IMR-90 (cell line): Measurements from ENCODE around the gene SPIN1. TPM values are rescaled to one million over a fixed set of nuclear protein-coding genes. Genes with fewer than 3 reads are reported as not detected.

Experiments used
- ATAC-seq: fragments of 200-7000 bp; cut with Tn5 transposase; 2 replicates; pipeline ENCODE4 v1.9.1; 2020; ENCODE audit warnings: low read depth, mild to moderate bottlenecking, moderate library complexity
- BruUV-seq: library from RNA; stranded (reverse); fragments of 400-500 nt; replicated peaks from 2 replicates; lab custom pipeline; 2021; lab: Mats Ljungman, UMichigan
- CTCF ChIA-PET: fragments of 300-600 bp; formaldehyde crosslinking; extraction: SDS; loops from one replicate; lab custom pipeline; 2021; ENCODE audit warnings: antibody characterized with exemption; lab: Yijun Ruan, JAX
- POLR2A ChIA-PET: fragments of 300-600 bp; sonication (Branson Sonifier 250); formaldehyde crosslinking; loops from one replicate; lab custom pipeline; 2022; ENCODE audit warnings: antibody characterized with exemption; ENCODE audit not compliant: unreplicated experiment; lab: Charles Lee
- DNase-seq: peaks from one replicate; pipeline ENCODE4 v3.0.0; 2013
- H2AFZ ChIP-seq: replicated peaks from 2 replicates; pipeline ENCODE3; 2013; ENCODE audit warnings: low read length, mild to moderate bottlenecking; ENCODE audit not compliant: poor library complexity
- H2AK5ac ChIP-seq: 2 replicates; pipeline ENCODE4 v1.6.1; 2013; ENCODE audit warnings: low read depth, low read length, inconsistent platforms
- H2AK9ac ChIP-seq: replicated peaks from 2 replicates; pipeline ENCODE3; 2013; ENCODE audit warnings: mild to moderate bottlenecking, low read depth, low read length, moderate library complexity; ENCODE audit not compliant: poor library complexity
- H2BK120ac ChIP-seq: 2 replicates; pipeline ENCODE4 v1.6.1; 2013; ENCODE audit warnings: low read depth, low read length, inconsistent platforms
- H2BK15ac ChIP-seq: 3 replicates; pipeline ENCODE4 v1.6.1; 2013; ENCODE audit warnings: low read depth, low read length, inconsistent platforms
- H2BK20ac ChIP-seq: 2 replicates; pipeline ENCODE4 v1.6.1; 2013; ENCODE audit warnings: low read depth, mild to moderate bottlenecking, inconsistent platforms, low read length, moderate library complexity
- H2BK5ac ChIP-seq: 2 replicates; pipeline ENCODE4 v1.6.1; 2013; ENCODE audit warnings: mild to moderate bottlenecking, low read depth, low read length, inconsistent platforms; ENCODE audit not compliant: poor library complexity, severe bottlenecking
- H3K14ac ChIP-seq: replicated peaks from 2 replicates; pipeline ENCODE4 v1.6.1; 2013; ENCODE audit warnings: low read depth, low read length, inconsistent platforms
- H3K18ac ChIP-seq: 2 replicates; pipeline ENCODE4 v1.6.1; 2013; ENCODE audit warnings: low read depth, low read length, control low read depth
- H3K23ac ChIP-seq: 2 replicates; pipeline ENCODE4 v1.6.1; 2013; ENCODE audit warnings: low read depth, low read length, inconsistent platforms
- H3K27ac ChIP-seq: 2 replicates; pipeline ENCODE4 v1.5.1; 2013; ENCODE audit warnings: mild to moderate bottlenecking, control low read depth, low read length; ENCODE audit not compliant: insufficient read depth
- H3K27me3 ChIP-seq: 2 replicates; pipeline ENCODE4 v1.6.1; 2013; ENCODE audit warnings: low read length; ENCODE audit not compliant: control insufficient read depth, insufficient read depth
- H3K36me3 ChIP-seq: 2 replicates; pipeline ENCODE4 v1.6.1; 2013; ENCODE audit warnings: low read length, mixed read lengths; ENCODE audit not compliant: control insufficient read depth, insufficient read depth
- H3K4ac ChIP-seq: 2 replicates; pipeline ENCODE4 v1.6.1; 2013; ENCODE audit warnings: low read depth, low read length, inconsistent platforms
- H3K4me1 ChIP-seq: 2 replicates; pipeline ENCODE4 v1.6.1; 2013; ENCODE audit warnings: low read length, mixed read lengths; ENCODE audit not compliant: control insufficient read depth, insufficient read depth
- H3K4me2 ChIP-seq: 2 replicates; pipeline ENCODE4 v1.6.1; 2013; ENCODE audit warnings: low read depth, mild to moderate bottlenecking, control low read depth, low read length, moderate library complexity
- H3K4me3 ChIP-seq: 2 replicates; pipeline ENCODE4 v1.5.1; 2013; ENCODE audit warnings: low read depth, mild to moderate bottlenecking, control low read depth, low read length, moderate library complexity; ENCODE audit not compliant: insufficient read depth
- H3K56ac ChIP-seq: 2 replicates; pipeline ENCODE4 v1.6.1; 2013; ENCODE audit warnings: low read length, inconsistent platforms; ENCODE audit not compliant: insufficient read depth; ENCODE audit errors: extremely low read depth
- H3K79me1 ChIP-seq, 2 experiments: 2 replicates each; pipeline ENCODE4 v1.6.1; 2013; ENCODE audit warnings: low read length in 2 of 2, inconsistent platforms in 1 of 2, low read depth in 1 of 2
- H3K9ac ChIP-seq: 2 replicates; pipeline ENCODE4 v1.6.1; 2013; ENCODE audit warnings: low read depth, low read length, control low read depth
- H3K9me1 ChIP-seq: 2 replicates; pipeline ENCODE4 v1.6.1; 2013; ENCODE audit warnings: low read length, inconsistent platforms; ENCODE audit not compliant: insufficient read depth
- H3K9me3 ChIP-seq: 2 replicates; pipeline ENCODE4 v1.6.1; 2013; ENCODE audit warnings: low read length; ENCODE audit not compliant: control insufficient read depth, insufficient read depth
- H4K20me1 ChIP-seq: 2 replicates; pipeline ENCODE4 v1.6.1; 2013; ENCODE audit warnings: low read length, inconsistent platforms; ENCODE audit not compliant: insufficient read depth
- H4K5ac ChIP-seq: 2 replicates; pipeline ENCODE4 v1.6.1; 2013; ENCODE audit warnings: mild to moderate bottlenecking, low read depth, low read length, control low read depth
- H4K8ac ChIP-seq, 2 experiments: 2 replicates each; pipeline ENCODE4 v1.6.1; 2013; ENCODE audit warnings: low read depth in 2 of 2, low read length in 2 of 2, control low read depth in 1 of 2, inconsistent platforms in 1 of 2
- H4K91ac ChIP-seq: 2 replicates; pipeline ENCODE4 v1.6.1; 2013; ENCODE audit warnings: low read depth, low read length, inconsistent platforms; ENCODE audit not compliant: insufficient read depth
- BHLHE40 ChIP-seq: fragments of 150-350 bp; IDR thresholded peaks from 2 replicates; pipeline ENCODE4 v1.6.1; 2016; ENCODE audit warnings: mild to moderate bottlenecking, low read depth, low read length
- CEBPB ChIP-seq: IDR thresholded peaks from 2 replicates; pipeline ENCODE4 v1.6.1; 2012; ENCODE audit warnings: low read depth, low read length, improper control_type of control experiment
- CHD1 ChIP-seq: IDR thresholded peaks from 2 replicates; pipeline ENCODE4 v1.6.1; 2012; ENCODE audit warnings: low read depth, low read length, improper control_type of control experiment
- CTCF ChIP-seq: conservative IDR thresholded peaks from 2 replicates; pipeline ENCODE4 v1.5.1; 2012; ENCODE audit warnings: mild to moderate bottlenecking, low read depth, low read length, improper control_type of control experiment
- ELK1 ChIP-seq: fragments of 150-350 bp; IDR thresholded peaks from 2 replicates; pipeline ENCODE4 v1.6.1; 2016; ENCODE audit warnings: low read depth, mild to moderate bottlenecking, low read length, moderate library complexity, borderline replicate concordance
- MAFK ChIP-seq: IDR thresholded peaks from 2 replicates; pipeline ENCODE4 v1.6.1; 2012; ENCODE audit warnings: low read depth, low read length, improper control_type of control experiment
- MAZ ChIP-seq: IDR thresholded peaks from 2 replicates; pipeline ENCODE4 v1.6.1; 2012; ENCODE audit warnings: low read depth, mild to moderate bottlenecking, low read length, improper control_type of control experiment, moderate library complexity, borderline replicate concordance
- MXI1 ChIP-seq: IDR thresholded peaks from 2 replicates; pipeline ENCODE4 v1.6.1; 2012; ENCODE audit warnings: low read depth, mild to moderate bottlenecking, low read length, moderate library complexity, borderline replicate concordance
- NFE2L2 ChIP-seq: fragments of 150-350 bp; IDR thresholded peaks from 2 replicates; pipeline ENCODE4 v1.6.1; 2016; ENCODE audit warnings: low read depth, mild to moderate bottlenecking, low read length
- POLR2A ChIP-seq: IDR thresholded peaks from 2 replicates; pipeline ENCODE4 v1.6.1; 2012; ENCODE audit warnings: mild to moderate bottlenecking, low read depth, low read length
- RAD21 ChIP-seq: IDR thresholded peaks from 2 replicates; pipeline ENCODE4 v1.6.1; 2012; ENCODE audit warnings: low read length, improper control_type of control experiment
- SMC3 ChIP-seq: fragments of 150-350 bp; IDR thresholded peaks from 2 replicates; pipeline ENCODE4 v1.6.1; 2016; ENCODE audit warnings: low read depth, mild to moderate bottlenecking, antibody characterized with exemption, low read length, moderate library complexity
- USF2 ChIP-seq: fragments of 150-350 bp; IDR thresholded peaks from 2 replicates; pipeline ENCODE4 v1.6.1; 2017; ENCODE audit warnings: mild to moderate bottlenecking, antibody characterized with exemption, low read length, low read depth
- WGBS, 2 experiments: methylation state at CpG; one replicate each; pipeline versions ENCODE4 v1.1.5 to v1.1.7; 2013; ENCODE audit warnings: missing lambda C conversion rate in 2 of 2; ENCODE audit not compliant: insufficient read length in 1 of 2; ENCODE audit errors: extremely low coverage in 2 of 2; 5-methylcytosine and 5-hydroxymethylcytosine counted together
- dilution Hi-C: fragments of 300-500 bp; cut with HindIII; formaldehyde crosslinking; loops from one replicate; pipeline ENCODE4 v1.14.3; 2018; ENCODE audit warnings: low sequenced_read_pairs; ENCODE audit not compliant: unreplicated experiment
- in situ Hi-C: fragments of 300-500 bp; cut with MboI; formaldehyde crosslinking; loops from 3 replicates; pipeline ENCODE4 v1.14.3; 2019; ENCODE audit warnings: low sequenced_read_pairs, inconsistent platforms, mixed read lengths
- intact Hi-C: fragments of 100-400 bp; cut with micrococcal nuclease; formaldehyde crosslinking; loops from 2 replicates; pipeline ENCODE4 v1.10.0; 2022
- polyA plus RNA-seq, 3 experiments: library from polyadenylated mRNA; depleted of rRNA; stranded (reverse); fragments of >200 nt; gene quantifications; 2 replicates each; pipeline ENCODE4 v1.2.3, GENCODE V29; 2012; ENCODE audit warnings: low replicate concordance in 1 of 3
- total RNA-seq: library from RNA; depleted of rRNA; stranded (reverse); fragments of >200 nt; gene quantifications from 2 replicates; pipeline ENCODE4 v1.2.3, GENCODE V29; 2012

Gene SPIN1
- total and polyA plus RNA-seq, 2 of the 4 experiments (the other 2 are of a cell fraction): 63.3 to 141 TPM

GRCh38 chr9:88501086-88501485 lies 112.8 kb downstream of the SPIN1 start:
- Histone ChIP-seq H3K4me3 (no peak overlapping the region), H3K9ac (no peak overlapping the region), H4K91ac (no peak overlapping the region), H4K5ac (no peak overlapping the region), H3K27ac (no peak overlapping the region), H3K56ac (no peak overlapping the region), H2BK20ac (no peak overlapping the region), H2BK5ac (no peak overlapping the region), H3K18ac (no peak overlapping the region), H3K4me2 (no peak overlapping the region), H3K79me1 (no peaks in the 10 kb centered on the region), H3K9me3 (no peaks in the 10 kb centered on the region), H2BK120ac (no peak overlapping the region), H3K36me3 (no peaks in the 10 kb centered on the region), H4K8ac (no peak overlapping the region), H2AFZ (no peak overlapping the region), H3K9me1 (peaks cover 8% of the 10 kb centered on the region; the same call in 1 of the 2 replicates), H2BK15ac (no peak overlapping the region), H3K4ac (no peak overlapping the region), H3K4me1 (no peaks in the 10 kb centered on the region), H4K20me1 (no peaks in the 10 kb centered on the region), H3K14ac (no peak overlapping the region), H3K27me3 (no peaks in the 10 kb centered on the region), H3K23ac (no peak overlapping the region), H2AK5ac (no peak overlapping the region), H2AK9ac (no peak overlapping the region)
- in situ Hi-C loops (no loop called here), intact Hi-C loops (no loop called here), dilution Hi-C loops (no loop called here)
- no TSS peak for BruUV-seq
- ATAC-seq (no peak), DNase-seq (no peak)
- no peak for TF ChIP-seq RAD21
- no peak for TF ChIP-seq USF2
- no peak for TF ChIP-seq CTCF
- TF ChIP-seq POLR2A: no peak
- TF ChIP-seq BHLHE40: no peak
- TF ChIP-seq MAFK: no peak
- no peak for TF ChIP-seq ELK1
- no peak for TF ChIP-seq MXI1
- no peak for TF ChIP-seq SMC3
- no peak for TF ChIP-seq MAZ
- TF ChIP-seq CHD1: no peak
- no peak for TF ChIP-seq NFE2L2
- no peak for TF ChIP-seq CEBPB
- ChIA-PET POLR2A (no interaction called here), CTCF (interaction anchor here (0.6 kb wide), 1 partner anchor 133 kb away, joined by 3 read pairs; no protein-coding TSS in a partner anchor)
- 100% methylated on average over 1 of the region's 5 CpGs; no CpG with 5 or more reads in 1 of the 2 experiments for WGBS, 2 experiments
